ENCODE data around the gene ZNF334.

The ZNF334 gene

DNA sequence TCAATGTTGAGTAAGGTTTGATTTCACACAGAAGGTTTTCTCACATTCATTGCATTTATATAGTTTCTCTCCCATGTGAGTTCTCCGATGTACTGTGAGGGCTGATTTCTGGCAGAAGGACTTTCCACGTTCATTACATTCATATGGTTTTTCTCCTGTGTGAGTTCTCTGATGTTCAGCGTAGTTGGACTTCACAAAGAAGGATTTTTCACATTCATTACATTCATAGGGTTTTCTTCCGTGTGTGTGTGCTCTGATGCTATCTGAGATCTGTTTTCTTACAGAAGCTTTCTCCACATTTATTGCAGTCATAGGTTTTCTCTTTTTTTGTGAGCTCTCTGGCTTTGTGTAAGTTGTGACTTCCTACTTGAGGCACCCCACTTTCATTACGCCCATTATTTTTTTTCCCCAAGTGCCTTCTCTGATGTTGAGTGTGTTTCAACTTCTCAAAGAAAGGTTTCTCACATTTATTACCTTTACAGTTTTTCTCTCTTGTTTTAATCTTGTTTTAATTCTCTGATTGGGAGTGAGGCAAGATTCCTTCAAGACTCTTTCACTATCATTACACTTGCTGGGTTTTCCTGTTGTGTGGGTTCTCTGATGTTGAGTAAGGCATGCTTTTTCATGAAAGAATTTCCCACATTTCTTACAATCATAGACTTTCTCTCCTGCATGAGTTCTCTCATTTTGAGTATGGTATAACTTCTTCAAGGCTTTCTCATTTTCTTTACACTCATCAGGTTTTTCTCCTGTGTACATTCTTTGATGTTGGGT lies 56.9 kb downstream of the ZNF334 start:
- no peaks in the 10 kb centered on the region for H3K36me3 Mint-ChIP-seq
- no peaks in the 10 kb centered on the region for H3K4me1 Mint-ChIP-seq
- no peak overlapping the region for H3K4me3 Mint-ChIP-seq
- H3K9me3 Mint-ChIP-seq, result peaks cover 13% of the 10 kb centered on the region
- DNase-seq, result no peak
- no peak overlapping the region for H3K27ac Mint-ChIP-seq
- CTCF ChIA-PET, result no interaction called here
- H3K27me3 Mint-ChIP-seq, result peaks cover 25% of the 10 kb centered on the region

DNA sequence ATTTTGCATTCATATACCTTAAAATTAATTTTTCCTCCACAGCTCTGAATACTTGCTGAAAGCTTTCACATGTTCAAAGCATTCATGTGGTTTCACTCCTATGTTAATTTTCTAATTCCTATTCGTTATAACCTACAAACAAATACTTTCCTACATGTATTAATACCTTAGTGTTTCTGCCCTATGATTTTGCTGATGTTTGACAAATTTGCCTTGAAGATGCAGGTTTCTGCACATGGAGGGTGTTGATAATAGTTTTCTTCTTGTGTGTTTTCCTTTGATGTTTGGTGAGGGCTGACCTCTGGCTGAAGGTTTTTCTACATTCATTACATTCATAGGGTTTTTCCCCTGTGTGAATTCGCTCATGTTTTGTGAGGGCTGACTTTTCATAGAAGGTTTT lies 57.6 kb downstream of the ZNF334 start:
- H3K4me1 Mint-ChIP-seq, result no peaks in the 10 kb centered on the region
- peaks cover 25% of the 10 kb centered on the region for H3K27me3 Mint-ChIP-seq
- peaks cover 13% of the 10 kb centered on the region for H3K9me3 Mint-ChIP-seq
- no peak for DNase-seq
- no peak overlapping the region for H3K4me3 Mint-ChIP-seq
- H3K36me3 Mint-ChIP-seq, result no peaks in the 10 kb centered on the region
- CTCF ChIA-PET, result no interaction called here
- no peak overlapping the region for H3K27ac Mint-ChIP-seq
